ENCODE data around the gene EID2.

The EID2 gene

DNA sequence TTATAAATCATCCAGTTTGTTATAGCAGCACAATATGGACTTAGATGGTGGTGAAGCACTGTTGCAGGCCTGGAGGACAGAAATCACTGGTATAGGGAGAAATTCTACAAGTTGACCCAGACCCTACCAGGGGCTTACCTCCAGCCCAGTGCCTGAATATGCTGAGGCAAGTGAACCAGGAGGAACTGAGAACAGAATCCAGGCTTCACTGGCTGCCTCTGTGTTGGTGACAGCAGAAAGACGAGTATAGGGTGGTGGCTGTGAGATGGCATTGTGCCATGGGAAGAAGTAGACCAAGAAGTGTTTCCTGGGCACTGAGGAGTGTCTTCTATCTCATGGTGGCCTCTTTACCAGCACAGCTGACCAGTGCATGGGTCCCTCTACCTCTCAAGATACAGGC lies 15.9 kb upstream of the EID2 start:
- no peak for DNase-seq
- H3K27ac ChIP-seq = no peak overlapping the region
- no peak overlapping the region for H3K4me3 ChIP-seq (ENCODE audit: low read depth, low read length)
- H3K27me3 ChIP-seq (replicated peaks) = no peaks in the 10 kb centered on the region
- H3K36me3 ChIP-seq (replicated peaks) = no peaks in the 10 kb centered on the region
- in situ Hi-C loops (cut with HindIII; ENCODE audit: low pct_ligation_motif_present, low sequenced_read_pairs) = no loop called here
- TF ChIP-seq, protein P1, sequence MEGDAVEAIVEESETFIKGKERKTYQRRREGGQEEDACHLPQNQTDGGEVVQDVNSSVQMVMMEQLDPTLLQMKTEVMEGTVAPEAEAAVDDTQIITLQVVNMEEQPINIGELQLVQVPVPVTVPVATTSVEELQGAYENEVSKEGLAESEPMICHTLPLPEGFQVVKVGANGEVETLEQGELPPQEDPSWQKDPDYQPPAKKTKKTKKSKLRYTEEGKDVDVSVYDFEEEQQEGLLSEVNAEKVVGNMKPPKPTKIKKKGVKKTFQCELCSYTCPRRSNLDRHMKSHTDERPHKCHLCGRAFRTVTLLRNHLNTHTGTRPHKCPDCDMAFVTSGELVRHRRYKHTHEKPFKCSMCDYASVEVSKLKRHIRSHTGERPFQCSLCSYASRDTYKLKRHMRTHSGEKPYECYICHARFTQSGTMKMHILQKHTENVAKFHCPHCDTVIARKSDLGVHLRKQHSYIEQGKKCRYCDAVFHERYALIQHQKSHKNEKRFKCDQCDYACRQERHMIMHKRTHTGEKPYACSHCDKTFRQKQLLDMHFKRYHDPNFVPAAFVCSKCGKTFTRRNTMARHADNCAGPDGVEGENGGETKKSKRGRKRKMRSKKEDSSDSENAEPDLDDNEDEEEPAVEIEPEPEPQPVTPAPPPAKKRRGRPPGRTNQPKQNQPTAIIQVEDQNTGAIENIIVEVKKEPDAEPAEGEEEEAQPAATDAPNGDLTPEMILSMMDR (IDR thresholded peaks at IDR 0.05; ENCODE audit: low read depth, low read length, missing control alignments) = no peak

DNA sequence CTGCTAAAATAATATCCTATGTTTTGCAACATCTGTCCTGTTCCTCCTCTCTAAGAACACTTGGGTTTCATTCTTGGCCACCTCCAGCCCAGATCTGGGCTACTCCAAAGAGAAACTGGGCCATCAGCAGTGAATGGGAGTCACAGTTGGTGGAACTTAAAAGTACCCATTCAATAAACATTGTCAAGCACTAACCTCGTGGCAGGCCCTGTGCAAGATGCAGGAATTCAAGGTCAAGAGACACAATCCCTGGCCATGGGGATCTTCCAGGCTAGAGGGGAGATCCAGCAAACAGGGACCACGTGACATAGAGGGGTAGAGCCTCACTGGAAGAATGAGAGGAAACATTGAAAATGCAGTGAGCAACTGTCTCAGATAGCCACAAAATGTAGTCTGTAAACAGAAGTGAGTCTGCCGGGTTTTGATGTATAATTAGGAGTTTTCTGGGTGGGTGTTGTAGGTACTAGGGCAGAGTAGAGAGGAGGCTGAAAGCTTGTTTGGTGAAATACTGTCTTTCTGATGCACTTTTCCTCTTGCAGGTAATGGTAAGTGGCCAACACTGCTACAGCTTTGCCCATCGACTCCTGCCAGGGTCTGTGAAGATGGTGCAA lies 14.8 kb upstream of the EID2 start:
- Histone ChIP-seq H3K36me3 (replicated peaks) (no peaks in the 10 kb centered on the region), H3K27ac (no peak overlapping the region), H3K4me3 (ENCODE audit: low read depth, low read length) (no peak overlapping the region), H3K27me3 (replicated peaks) (no peaks in the 10 kb centered on the region)
- DNase-seq = no peak
- in situ Hi-C loops (cut with HindIII; ENCODE audit: low pct_ligation_motif_present, low sequenced_read_pairs) = no loop called here
- TF ChIP-seq, protein P1 (IDR thresholded peaks at IDR 0.05; ENCODE audit: low read depth, low read length, missing control alignments) = no peak

DNA sequence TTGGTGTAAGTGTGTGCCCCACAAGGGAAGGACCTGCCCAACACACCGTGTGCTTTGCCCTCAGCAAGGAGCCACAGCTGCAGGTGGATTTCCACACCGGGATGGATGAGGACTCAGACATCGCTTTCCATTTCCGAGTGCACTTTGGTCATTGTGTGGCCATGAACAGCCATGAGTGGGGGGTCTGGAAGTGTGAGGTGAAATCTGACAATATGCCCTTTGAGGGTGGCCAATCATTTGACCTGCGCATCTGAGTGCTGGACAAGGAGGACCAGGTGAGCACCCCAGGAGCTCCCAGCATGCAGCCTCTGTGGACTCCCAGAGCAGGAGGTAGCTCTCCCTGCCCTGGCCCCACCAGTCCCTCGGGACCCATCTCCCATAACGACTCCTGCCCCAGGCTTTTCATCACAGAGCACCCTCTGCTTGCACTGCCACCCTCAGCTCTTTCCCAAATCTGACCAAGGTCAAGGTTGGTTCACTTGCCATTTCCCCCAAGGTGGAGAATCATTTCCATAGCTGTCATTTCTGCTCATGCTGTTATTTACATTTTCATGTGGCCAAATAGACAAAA lies 13.2 kb upstream of the EID2 start:
- TF ChIP-seq, protein P1 (IDR thresholded peaks at IDR 0.05; ENCODE audit: low read depth, low read length, missing control alignments) = no peak
- DNase-seq = no peak
- no peaks in the 10 kb centered on the region for H3K27me3 ChIP-seq (replicated peaks)
- in situ Hi-C loops (cut with HindIII; ENCODE audit: low pct_ligation_motif_present, low sequenced_read_pairs) = no loop called here
- no peak overlapping the region for H3K4me3 ChIP-seq (ENCODE audit: low read depth, low read length)
- H3K27ac ChIP-seq = no peak overlapping the region
- H3K36me3 ChIP-seq (replicated peaks) = no peaks in the 10 kb centered on the region

DNA sequence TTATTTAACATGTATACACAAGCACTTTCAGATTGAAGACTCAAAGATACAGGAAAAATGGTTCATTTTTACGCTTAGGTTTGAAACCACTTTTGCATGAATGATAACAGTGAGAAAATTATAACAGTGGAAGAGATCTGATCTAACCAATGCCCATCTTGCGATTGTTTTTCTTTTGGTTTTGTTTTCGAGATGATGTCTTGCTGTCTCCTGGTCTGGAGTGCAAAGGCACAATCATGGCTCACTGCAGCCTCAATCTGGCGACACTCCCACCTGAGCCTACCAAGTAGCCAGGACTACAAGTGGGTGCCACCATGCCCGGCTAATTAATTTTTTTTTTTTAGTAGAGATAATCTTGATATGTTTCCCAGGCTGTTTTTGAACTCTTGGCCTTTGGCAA lies 10.2 kb upstream of the EID2 start:
- TF ChIP-seq, protein P1 (IDR thresholded peaks at IDR 0.05; ENCODE audit: low read depth, low read length, missing control alignments) = no peak
- no peak for DNase-seq
- Histone ChIP-seq H3K27me3 (replicated peaks) (no peaks in the 10 kb centered on the region), H3K27ac (no peak overlapping the region), H3K36me3 (replicated peaks) (no peaks in the 10 kb centered on the region), H3K4me3 (ENCODE audit: low read depth, low read length) (no peak overlapping the region)
- in situ Hi-C loops (cut with HindIII; ENCODE audit: low pct_ligation_motif_present, low sequenced_read_pairs) = no loop called here

DNA sequence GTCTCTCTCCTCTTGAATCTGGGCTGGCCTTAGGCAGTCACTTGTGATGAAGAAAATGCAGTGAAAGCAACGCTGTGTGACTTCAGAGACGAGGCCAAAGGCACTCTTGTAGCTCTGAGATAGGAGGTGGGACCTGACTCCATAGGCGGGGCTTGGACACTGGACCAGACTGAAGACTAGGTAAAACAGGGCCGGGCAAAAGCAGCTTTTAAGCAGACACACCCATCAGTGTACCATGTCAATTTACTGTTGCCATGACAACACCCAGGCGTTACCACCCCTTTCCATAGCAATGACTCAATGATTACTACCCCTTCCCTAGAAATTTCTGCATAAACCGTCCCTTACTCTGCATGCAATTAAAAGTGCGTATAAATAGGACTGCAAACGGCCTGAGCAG lies 6.6 kb upstream of the EID2 start:
- TF ChIP-seq, protein P1 (IDR thresholded peaks at IDR 0.05; ENCODE audit: low read depth, low read length, missing control alignments) = no peak
- Histone ChIP-seq H3K36me3 (replicated peaks) (no peaks in the 10 kb centered on the region), H3K27me3 (replicated peaks) (no peaks in the 10 kb centered on the region), H3K4me3 (ENCODE audit: low read depth, low read length) (no peak overlapping the region), H3K27ac (no peak overlapping the region)
- DNase-seq = no peak
- in situ Hi-C loops (cut with HindIII; ENCODE audit: low pct_ligation_motif_present, low sequenced_read_pairs) = no loop called here

DNA sequence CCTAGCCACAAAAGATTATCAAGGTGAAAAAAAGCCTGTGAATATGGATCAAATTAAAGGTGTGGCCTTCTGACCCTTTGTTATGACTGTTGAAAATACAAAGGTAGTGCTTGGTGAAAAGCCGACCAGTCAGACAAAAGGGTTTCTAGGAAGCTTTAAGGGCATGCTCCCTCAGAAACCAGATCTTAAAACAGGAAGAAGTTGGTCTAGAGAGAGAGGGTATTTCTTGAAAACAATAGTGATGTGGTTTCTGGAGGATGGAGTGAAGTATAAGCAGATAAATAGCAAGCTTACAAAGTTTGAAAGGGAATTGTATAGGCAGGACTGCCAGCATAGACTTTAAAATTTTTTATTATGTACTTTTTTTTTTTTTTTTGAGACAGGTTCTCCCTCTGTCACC lies 5.0 kb upstream of the EID2 start:
- Histone ChIP-seq H3K4me3 (ENCODE audit: low read depth, low read length) (no peak overlapping the region), H3K36me3 (replicated peaks) (no peaks in the 10 kb centered on the region), H3K27me3 (replicated peaks) (no peaks in the 10 kb centered on the region), H3K27ac (no peak overlapping the region)
- in situ Hi-C loops (cut with HindIII; ENCODE audit: low pct_ligation_motif_present, low sequenced_read_pairs) = no loop called here
- no peak for DNase-seq
- TF ChIP-seq, protein P1 (IDR thresholded peaks at IDR 0.05; ENCODE audit: low read depth, low read length, missing control alignments) = no peak
